Prostate gland (tissue), 2 donors: ENCODE data around the gene CLCNKB. TPM values are rescaled to one million over a fixed set of nuclear protein-coding genes. Genes with fewer than 3 reads are reported as not detected.

Source experiments
- DNase-seq: peaks from one replicate; pipeline ENCODE4 v3.0.0-alpha.2; 2019; ENCODE audit warnings: low spot score
- H3K27ac ChIP-seq, 2 donors: fragments of 200-600 bp; sonication (generic); 2 replicates each; pipeline ENCODE4 v1.5.1; 2017 to 2019
- H3K27me3 ChIP-seq: fragments of 200-600 bp; sonication (generic); replicated peaks from 2 replicates; pipeline ENCODE4 v1.5.1; 2019; ENCODE audit not compliant: insufficient read depth
- H3K36me3 ChIP-seq, 2 donors: fragments of 200-600 bp; sonication (generic); 1 replicate in 1 of 2; 2 replicates in 1 of 2; pipeline versions ENCODE4 v1.5.1 to v1.8.1; 2017 to 2019
- H3K4me1 ChIP-seq: fragments of 200-600 bp; sonication (generic); replicated peaks from 2 replicates; pipeline ENCODE4 v1.5.1; 2019
- H3K4me3 ChIP-seq, 2 donors: fragments of 200-600 bp; sonication (generic); 2 replicates each; pipeline ENCODE4 v1.5.1; 2017 to 2019
- H3K9me3 ChIP-seq: fragments of 200-600 bp; sonication (generic); 2 replicates; pipeline ENCODE4 v1.5.1; 2017
- CTCF ChIP-seq, 4 experiments: fragments of 200-600 bp in 2 of 4; fragments of 450-650 bp in 2 of 4; sonication (generic) in 2 of 4; IDR thresholded peaks; 1 replicate in 3 of 4; 2 replicates in 1 of 4; pipeline ENCODE4 v1.5.1; 2016 to 2019; ENCODE audit warnings: antibody characterized with exemption in 4 of 4, mild to moderate bottlenecking in 2 of 4, moderate library complexity in 2 of 4
- POLR2A ChIP-seq: fragments of 450-650 bp; IDR thresholded peaks from one replicate; pipeline ENCODE4 v1.6.1; 2016; ENCODE audit warnings: antibody characterized with exemption, mild to moderate bottlenecking
- POLR2AphosphoS5 ChIP-seq: sonication (generic); formaldehyde crosslinking; IDR thresholded peaks from one replicate; pipeline ENCODE4 v1.6.1; 2017; ENCODE audit warnings: antibody characterized with exemption
- WGBS: methylation state at CpG from one replicate; pipeline ENCODE4 v1.1.5; 2018; 5-methylcytosine and 5-hydroxymethylcytosine counted together
- intact Hi-C: fragments of 100-400 bp; cut with DNase I; formaldehyde crosslinking; loops from one replicate; pipeline ENCODE4 v1.14.2; 2022
- total RNA-seq, 2 donors: library from RNA; depleted of rRNA; stranded (reverse); fragments of >200 nt; gene quantifications; one replicate each; pipeline ENCODE4 v1.1.0, GENCODE V29; 2016

The CLCNKB gene
- total RNA-seq, 2 donors from 2014 or later = 1.0 to 1.9 TPM

GRCh38 chr1:16064536-16065268 is 21.1 kb downstream of the CLCNKB start:
- no peak for DNase-seq
- no peak overlapping the region for H3K4me3 ChIP-seq
- TF ChIP-seq CTCF (IDR thresholded peaks at IDR 0.05) = no peak
- TF ChIP-seq POLR2A = no peak
- TF ChIP-seq POLR2AphosphoS5 = no peak
- WGBS = 53% methylated on average over 13 of the region's 13 CpGs
- H3K4me1 ChIP-seq = no peaks in the 10 kb centered on the region
- H3K27me3 ChIP-seq = no peaks in the 10 kb centered on the region
- no peaks in the 10 kb centered on the region for H3K9me3 ChIP-seq
- no peak overlapping the region for H3K27ac ChIP-seq
- no peaks in the 10 kb centered on the region for H3K36me3 ChIP-seq
- intact Hi-C loops = no loop called here

- intact Hi-C loops = no loop called here
- Histone ChIP-seq H3K27ac (no peak overlapping the region), H3K9me3 (no peaks in the 10 kb centered on the region), H3K36me3 (no peaks in the 10 kb centered on the region), H3K4me3 (no peak overlapping the region), H3K27me3 (no peaks in the 10 kb centered on the region), H3K4me1 (no peaks in the 10 kb centered on the region)
- DNase-seq = no peak
- TF ChIP-seq CTCF (IDR thresholded peaks at IDR 0.05) (no peak), POLR2AphosphoS5 (no peak), POLR2A (no peak)
- WGBS = 70% methylated on average over 8 of the region's 8 CpGs
Measured at GRCh38 chr1:16065269-16065576, 21.6 kb downstream of the CLCNKB start.

- intact Hi-C loops = no loop called here
- no peaks in the 10 kb centered on the region for H3K36me3 ChIP-seq
- TF ChIP-seq CTCF (IDR thresholded peaks at IDR 0.05) = no peak
- no peak for TF ChIP-seq POLR2A
- no peak for TF ChIP-seq POLR2AphosphoS5
- H3K27ac ChIP-seq = no peak overlapping the region
- H3K9me3 ChIP-seq = no peaks in the 10 kb centered on the region
- DNase-seq = no peak
- no peaks in the 10 kb centered on the region for H3K4me1 ChIP-seq
- no peak overlapping the region for H3K4me3 ChIP-seq
- no peaks in the 10 kb centered on the region for H3K27me3 ChIP-seq
- 78% methylated on average over 4 of the region's 4 CpGs for WGBS
Measured at GRCh38 chr1:16066245-16066644, 22.7 kb downstream of the CLCNKB start.

GRCh38 chr1:16067127-16067768 is 23.7 kb downstream of the CLCNKB start:
- Histone ChIP-seq H3K9me3 (no peaks in the 10 kb centered on the region), H3K4me3 (no peak overlapping the region), H3K27ac (no peak overlapping the region), H3K27me3 (no peaks in the 10 kb centered on the region), H3K36me3 (no peaks in the 10 kb centered on the region), H3K4me1 (no peaks in the 10 kb centered on the region)
- no peak for DNase-seq
- intact Hi-C loops = no loop called here
- 65% methylated on average over 6 of the region's 6 CpGs for WGBS
- TF ChIP-seq CTCF (IDR thresholded peaks at IDR 0.05) = no peak
- TF ChIP-seq POLR2AphosphoS5 = no peak
- TF ChIP-seq POLR2A = no peak

GRCh38 chr1:16067933-16068332 is 24.4 kb downstream of the CLCNKB start:
- Histone ChIP-seq H3K4me1 (no peaks in the 10 kb centered on the region), H3K27me3 (no peaks in the 10 kb centered on the region), H3K36me3 (no peaks in the 10 kb centered on the region), H3K4me3 (no peak overlapping the region), H3K27ac (no peak overlapping the region), H3K9me3 (no peaks in the 10 kb centered on the region)
- WGBS = 77% methylated on average over 13 of the region's 13 CpGs
- no peak for DNase-seq
- TF ChIP-seq POLR2A (no peak), POLR2AphosphoS5 (no peak)
- intact Hi-C loops = no loop called here
